Lower leg skin (tissue), 3 donors: ENCODE measurements around the gene DFFA.

Source experiments
- CTCF ChIP-seq, 3 donors: fragments of 450-650 bp; IDR thresholded peaks; one replicate each; pipeline ENCODE4 v1.5.1; 2016; ENCODE audit warnings: antibody characterized with exemption in 3 of 3, mild to moderate bottlenecking in 3 of 3, moderate library complexity in 2 of 3
- POLR2A ChIP-seq, 2 donors: fragments of 450-650 bp; IDR thresholded peaks; one replicate each; pipeline ENCODE4 v1.6.1; 2016 to 2017; ENCODE audit warnings: antibody characterized with exemption in 2 of 2, mild to moderate bottlenecking in 1 of 2, moderate library complexity in 1 of 2

- TF ChIP-seq CTCF (IDR thresholded peaks at IDR 0.05), result no peak
- no peak for TF ChIP-seq POLR2A (IDR thresholded peaks at IDR 0.05)
These were observed 48.6 kb upstream of the DFFA start for GRCh38 chr1:10520952-10521351.
